Measurements from ENCODE around the gene PLVAP. TPM values are rescaled to one million over a fixed set of nuclear protein-coding genes. Genes with fewer than 3 reads are reported as not detected.

Gene PLVAP
- total RNA-seq, 4 donors from 2014 or later, result 10.5 to 62.7 (median 18.7) TPM

- TF ChIP-seq CTCF (IDR thresholded peaks at IDR 0.05) (no peak), POLR2A (IDR thresholded peaks at IDR 0.05) (no peak)
- no peaks in the 10 kb centered on the region for H3K9me3 ChIP-seq
- H3K4me1 ChIP-seq, result peaks cover 0 to 22% (median 7%) of the 10 kb centered on the region in 4 donors
- H3K36me3 ChIP-seq, result peaks cover 0 to 37% (median 0%) of the 10 kb centered on the region in 3 donors
- H3K27me3 ChIP-seq, result no peaks in the 10 kb centered on the region
- peak in 1 of 3 donors; percentile 34 for DNase-seq
- peak overlapping the region in 1 of 4 donors; percentile 52 for H3K27ac ChIP-seq
- H3K4me3 ChIP-seq, result peak overlapping the region in 1 of 4 donors; percentile 29
These were observed 53.2 kb downstream of the PLVAP start for GRCh38 chr19:17323964-17324332.

- TF ChIP-seq CTCF (IDR thresholded peaks at IDR 0.05) (no peak), POLR2A (IDR thresholded peaks at IDR 0.05) (no peak)
- Histone ChIP-seq H3K36me3 (peaks cover 0 to 42% (median 0%) of the 10 kb centered on the region in 3 donors), H3K4me3 (peak overlapping the region in 1 of 4 donors; percentile 29), H3K4me1 (peaks cover 0 to 16% (median 4%) of the 10 kb centered on the region in 4 donors), H3K27ac (peak overlapping the region in 1 of 4 donors; percentile 52), H3K27me3 (no peaks in the 10 kb centered on the region), H3K9me3 (no peaks in the 10 kb centered on the region)
- no peak for DNase-seq
These were observed 53.7 kb downstream of the PLVAP start for GRCh38 chr19:17323300-17323963.

- peaks cover 0 to 43% (median 0%) of the 10 kb centered on the region in 3 donors for H3K36me3 ChIP-seq
- H3K4me1 ChIP-seq, result peaks cover 0 to 11% (median 2%) of the 10 kb centered on the region in 4 donors
- H3K4me3 ChIP-seq, result no peak overlapping the region
- peak overlapping the region in 1 of 4 donors; percentile 52 for H3K27ac ChIP-seq
- H3K9me3 ChIP-seq, result no peaks in the 10 kb centered on the region
- no peak for TF ChIP-seq POLR2A (IDR thresholded peaks at IDR 0.05)
- TF ChIP-seq CTCF (IDR thresholded peaks at IDR 0.05), result no peak
- H3K27me3 ChIP-seq, result no peaks in the 10 kb centered on the region
- DNase-seq, result no peak
These were observed 54.3 kb downstream of the PLVAP start for GRCh38 chr19:17322854-17323253.

GRCh38 chr19:17321655-17322489 lies 55.3 kb downstream of the PLVAP start:
- no peak overlapping the region for H3K27ac ChIP-seq

GRCh38 chr19:17320435-17320834 lies 56.7 kb downstream of the PLVAP start:
- Histone ChIP-seq H3K9me3 (no peaks in the 10 kb centered on the region), H3K4me3 (no peak overlapping the region), H3K4me1 (peaks cover 0 to 11% (median 2%) of the 10 kb centered on the region in 4 donors), H3K36me3 (peaks cover 0 to 57% (median 0%) of the 10 kb centered on the region in 3 donors), H3K27ac (no peak overlapping the region), H3K27me3 (no peaks in the 10 kb centered on the region)
- DNase-seq, result no peak
- no peak for TF ChIP-seq CTCF (IDR thresholded peaks at IDR 0.05)
- no peak for TF ChIP-seq POLR2A (IDR thresholded peaks at IDR 0.05)

More at GRCh38 chr19:17321655-17322489, 55.3 kb downstream of the PLVAP start:
- Histone ChIP-seq H3K9me3 (no peaks in the 10 kb centered on the region), H3K27me3 (no peaks in the 10 kb centered on the region), H3K36me3 (peaks cover 0 to 44% (median 0%) of the 10 kb centered on the region in 3 donors), H3K4me1 (peaks cover 0 to 11% (median 2%) of the 10 kb centered on the region in 4 donors), H3K4me3 (no peak overlapping the region)
- no peak for TF ChIP-seq POLR2A (IDR thresholded peaks at IDR 0.05)
- no peak for TF ChIP-seq CTCF (IDR thresholded peaks at IDR 0.05)
- DNase-seq, result no peak

Measured in Peyer's patch (tissue), 4 donors.